ENCODE data around the gene GPAT3. TPM values are rescaled to one million over a fixed set of nuclear protein-coding genes. Genes with fewer than 3 reads are reported as not detected.

Gene GPAT3
- total RNA-seq (2022; extraction: Qiagen RNA extraction; ENCODE audit: low read depth) = 37.8 to 51.1 TPM (median 48.3 TPM) in 5 replicates

GRCh38 chr4:83535520-83536361 lies at the start of gene GPAT3:
Gene GPAT3, plus strand, starts transcription at chr4:83536108. Its CDS starts 515 bp downstream, at chr4:83536623.

Other genes starting within 250 kb of the GPAT3 start
- 1.1 to 1.8 TPM (median 1.3 TPM) in 5 replicates for gene HPSE, start 201.3 kb upstream of the GPAT3 start, total RNA-seq (2022; extraction: Qiagen RNA extraction; ENCODE audit: low read depth)
- 4.5 to 6.2 TPM (median 5.8 TPM) in 5 replicates for gene HELQ, start 80.3 kb upstream of the GPAT3 start, total RNA-seq (2022; extraction: Qiagen RNA extraction; ENCODE audit: low read depth)
- gene MRPS18C, start 80.0 kb upstream of the GPAT3 start, total RNA-seq (2022; extraction: Qiagen RNA extraction; ENCODE audit: low read depth) = 41.2 to 68.4 TPM (median 53.9 TPM) in 5 replicates
- 2.7 to 7.7 TPM (median 6.6 TPM) in 5 replicates for gene ABRAXAS1, start 51.0 kb upstream of the GPAT3 start, total RNA-seq (2022; extraction: Qiagen RNA extraction; ENCODE audit: low read depth)